ENCODE measurements around the gene HACD2. TPM values are rescaled to one million over a fixed set of nuclear protein-coding genes. Genes with fewer than 3 reads are reported as not detected.

HACD2 gene
- total RNA-seq, 1 donor from 2014 or later: 42.8 TPM

DNA sequence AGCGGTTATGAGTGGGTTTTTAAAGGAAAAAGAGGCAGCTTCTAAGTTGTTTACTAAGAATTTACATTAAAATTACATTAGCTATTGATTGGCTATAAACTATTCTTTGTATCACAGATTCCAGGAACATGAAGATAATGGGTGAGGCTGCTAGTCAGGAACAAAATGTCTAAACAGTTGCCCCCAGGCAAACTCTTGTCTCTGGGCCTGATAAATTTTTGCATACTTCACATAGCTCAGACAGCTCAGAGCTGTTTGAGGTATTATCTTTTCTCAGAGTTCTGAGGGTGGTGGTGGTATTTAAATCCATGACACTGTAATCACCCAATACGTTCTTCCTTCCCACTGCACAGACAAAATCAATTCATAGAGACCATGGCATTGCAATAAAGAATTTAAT lies 2.1 kb upstream of the HACD2 start:
- Histone ChIP-seq H3K27me3 (ENCODE audit: low read depth) (no peaks in the 10 kb centered on the region), H3K27ac (no peak overlapping the region), H3K4me1 (peaks cover 15% of the 10 kb centered on the region), H3K9me3 (peaks cover 8% of the 10 kb centered on the region), H3K4me3 (no peak overlapping the region), H3K36me3 (no peaks in the 10 kb centered on the region)
- DNase-seq: no peak
- TF ChIP-seq CTCF (IDR thresholded peaks at IDR 0.05): no peak
- intact Hi-C loops (cut with DNase I): no loop called here
- ATAC-seq: no peak

DNA sequence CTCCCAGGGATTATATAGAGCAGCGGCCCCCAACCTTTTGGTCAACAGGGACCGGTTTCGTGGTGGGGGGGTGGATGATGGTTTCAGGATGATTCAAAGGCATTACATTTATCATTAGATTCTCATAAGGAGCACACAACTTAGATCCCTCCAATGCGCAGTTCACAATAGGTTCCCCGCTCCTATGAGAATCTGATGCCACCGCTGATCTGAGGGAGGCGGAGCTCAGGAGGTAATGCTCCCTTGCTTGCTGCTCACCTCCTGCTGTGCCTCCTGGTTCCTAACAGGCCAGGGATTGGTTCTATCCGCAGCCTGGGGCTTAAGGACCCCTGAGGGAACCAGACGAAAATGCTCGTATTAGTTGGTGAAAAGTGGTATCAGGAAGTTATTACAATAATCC lies 1.3 kb upstream of the HACD2 start:
- TF ChIP-seq CTCF (IDR thresholded peaks at IDR 0.05): no peak
- intact Hi-C loops (cut with DNase I): no loop called here
- DNase-seq (no peak), ATAC-seq (peak in 1 of 2 donors; percentile 28)
- Histone ChIP-seq H3K36me3 (peaks cover 4% of the 10 kb centered on the region), H3K4me3 (peak overlapping the region; percentile 88), H3K4me1 (peaks cover 15% of the 10 kb centered on the region), H3K27ac (peak overlapping the region; percentile 94), H3K27me3 (ENCODE audit: low read depth) (no peaks in the 10 kb centered on the region), H3K9me3 (peaks cover 8% of the 10 kb centered on the region)

- DNase-seq: peak; percentile 76
- ATAC-seq: peak; percentile 72 to 79
- no peaks in the 10 kb centered on the region for H3K27me3 ChIP-seq (ENCODE audit: low read depth)
- intact Hi-C loops (cut with DNase I): no loop called here
- peak overlapping the region; percentile 94 for H3K27ac ChIP-seq
- H3K9me3 ChIP-seq: no peaks in the 10 kb centered on the region
- peak; percentile 23 for TF ChIP-seq CTCF (IDR thresholded peaks at IDR 0.05)
- peaks cover 15% of the 10 kb centered on the region for H3K4me1 ChIP-seq
- peaks cover 20% of the 10 kb centered on the region for H3K36me3 ChIP-seq
- peak overlapping the region; percentile 88 for H3K4me3 ChIP-seq
Observed at GRCh38 chr3:123584284-123584987, 417 bp downstream of the HACD2 start.

DNA sequence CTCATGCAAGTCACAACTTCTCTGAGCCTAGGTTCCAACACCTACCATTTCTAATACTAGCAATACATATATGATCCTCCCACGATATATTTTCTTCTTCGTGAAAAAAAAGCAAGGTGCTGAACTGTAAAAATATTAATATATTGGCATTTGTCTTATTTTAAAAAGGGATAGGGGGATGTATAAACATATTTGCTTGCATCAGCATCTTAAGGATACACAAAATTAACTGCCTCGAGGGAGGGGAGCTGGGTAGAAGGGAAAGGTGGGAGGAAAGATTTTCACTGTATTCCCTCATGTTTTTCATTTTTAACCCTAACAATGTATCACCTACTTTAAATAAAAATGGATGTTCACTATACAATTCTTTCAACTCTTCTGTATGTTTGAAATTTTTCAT lies 1.3 kb downstream of the HACD2 start:
- no peak for TF ChIP-seq CTCF (IDR thresholded peaks at IDR 0.05)
- Histone ChIP-seq H3K9me3 (no peaks in the 10 kb centered on the region), H3K4me1 (peaks cover 15% of the 10 kb centered on the region), H3K27ac (no peak overlapping the region), H3K4me3 (peak overlapping the region; percentile 88), H3K27me3 (ENCODE audit: low read depth) (no peaks in the 10 kb centered on the region), H3K36me3 (peaks cover 26% of the 10 kb centered on the region)
- DNase-seq (no peak), ATAC-seq (no peak)
- intact Hi-C loops (cut with DNase I): no loop called here

- Histone ChIP-seq H3K9me3 (no peaks in the 10 kb centered on the region), H3K27ac (no peak overlapping the region), H3K4me1 (peaks cover 15% of the 10 kb centered on the region), H3K27me3 (ENCODE audit: low read depth) (no peaks in the 10 kb centered on the region), H3K4me3 (no peak overlapping the region), H3K36me3 (peaks cover 35% of the 10 kb centered on the region)
- no peak for DNase-seq
- TF ChIP-seq CTCF (IDR thresholded peaks at IDR 0.05): no peak
- intact Hi-C loops (cut with DNase I): no loop called here
- ATAC-seq: no peak
Observed at GRCh38 chr3:123582315-123582714, 2.5 kb downstream of the HACD2 start.
